GM23248 (cell line): ENCODE measurements around the gene ARTN. TPM values are rescaled to one million over a fixed set of nuclear protein-coding genes. Genes with fewer than 3 reads are reported as not detected.
A peak's percentile ranks its signal among the peaks of the same experiment; 100 is the strongest.

Source experiments
- DNase-seq: peaks from one replicate; pipeline ENCODE4 v3.0.0-alpha.2; 2015
- H2AFZ ChIP-seq: fragments of 200-600 bp; sonication (generic); 2 replicates; pipeline ENCODE4 v1.6.1; 2016; ENCODE audit warnings: antibody characterized with exemption
- H3F3A ChIP-seq: fragments of 200-600 bp; sonication (generic); 2 replicates; pipeline ENCODE4 v1.6.1; 2016; ENCODE audit warnings: mild to moderate bottlenecking, antibody characterized with exemption, mixed run types; ENCODE audit not compliant: insufficient read depth
- H3K27ac ChIP-seq: fragments of 200-600 bp; sonication (generic); 2 replicates; pipeline ENCODE4 v1.5.1; 2016; ENCODE audit warnings: mild to moderate bottlenecking
- H3K27me3 ChIP-seq: fragments of 200-600 bp; sonication (generic); replicated peaks from 2 replicates; pipeline ENCODE4 v1.6.1; 2016; ENCODE audit warnings: mild to moderate bottlenecking; ENCODE audit not compliant: insufficient read depth
- H3K36me3 ChIP-seq: fragments of 200-600 bp; sonication (generic); 2 replicates; pipeline ENCODE4 v1.6.1; 2016; ENCODE audit warnings: low read depth, mild to moderate bottlenecking
- H3K4me1 ChIP-seq: fragments of 200-600 bp; sonication (generic); 2 replicates; pipeline ENCODE4 v1.6.1; 2016; ENCODE audit warnings: mild to moderate bottlenecking; ENCODE audit not compliant: insufficient read depth
- H3K4me2 ChIP-seq: fragments of 200-600 bp; sonication (generic); one replicate; pipeline ENCODE4 v1.6.1; 2016; ENCODE audit warnings: mild to moderate bottlenecking; ENCODE audit not compliant: unreplicated experiment
- H3K4me3 ChIP-seq: fragments of 200-600 bp; sonication (generic); 2 replicates; pipeline ENCODE4 v1.5.1; 2016; ENCODE audit warnings: mild to moderate bottlenecking
- H3K79me2 ChIP-seq: fragments of 200-600 bp; sonication (generic); 2 replicates; pipeline ENCODE4 v1.6.1; 2016; ENCODE audit warnings: mild to moderate bottlenecking; ENCODE audit not compliant: insufficient read depth
- H3K9ac ChIP-seq: fragments of 200-600 bp; sonication (generic); 2 replicates; pipeline ENCODE4 v1.6.1; 2016; ENCODE audit warnings: mild to moderate bottlenecking
- H3K9me2 ChIP-seq: fragments of 200-600 bp; sonication (generic); 2 replicates; pipeline ENCODE4 v1.6.1; 2016; ENCODE audit warnings: mixed run types, mild to moderate bottlenecking, moderate library complexity; ENCODE audit not compliant: insufficient read depth
- H3K9me3 ChIP-seq: fragments of 200-600 bp; sonication (generic); one replicate; pipeline ENCODE4 v1.6.1; 2017; ENCODE audit warnings: low read depth
- H4K20me1 ChIP-seq: fragments of 200-600 bp; sonication (generic); 2 replicates; pipeline ENCODE4 v1.6.0; 2016; ENCODE audit not compliant: insufficient read depth
- EZH2 ChIP-seq: fragments of 200-600 bp; sonication (generic); IDR thresholded peaks from 2 replicates; pipeline ENCODE4 v1.6.1; 2018; ENCODE audit warnings: antibody characterized with exemption, mild to moderate bottlenecking; ENCODE audit not compliant: insufficient read depth, poor library complexity, severe bottlenecking
- EZH2phosphoT487 ChIP-seq: fragments of 200-600 bp; sonication (generic); IDR thresholded peaks from 2 replicates; pipeline ENCODE4 v1.6.1; 2018; ENCODE audit warnings: antibody characterized with exemption, moderate library complexity, mild to moderate bottlenecking, low read depth; ENCODE audit not compliant: insufficient read depth
- WGBS, 2 experiments: methylation state at CpG; one replicate each; pipeline ENCODE4 v1.1.6; 2015 to 2017; ENCODE audit warnings: low lambda C conversion rate in 2 of 2, low coverage in 1 of 2; ENCODE audit errors: missing lambda C conversion rate in 2 of 2; 5-methylcytosine and 5-hydroxymethylcytosine counted together
- in situ Hi-C: fragments of 300-500 bp; cut with MboI; formaldehyde crosslinking; loops from 2 replicates; pipeline ENCODE4 v1.15.0; 2020
- polyA plus RNA-seq: library from polyadenylated mRNA; unstranded; fragments of >200 nt; fragmentation: Nextera tagmentation; extraction: Ambion mirVana; gene quantifications from 2 replicates; pipeline ENCODE4 v1.2.1, GENCODE V29; 2016
- total RNA-seq: library from RNA; depleted of rRNA; stranded (reverse); fragments of >200 nt; shearing (Covaris generic); gene quantifications from 2 replicates; pipeline ENCODE4 v1.2.3, GENCODE V29; 2014; rRNA removed

Gene ARTN, protein sequence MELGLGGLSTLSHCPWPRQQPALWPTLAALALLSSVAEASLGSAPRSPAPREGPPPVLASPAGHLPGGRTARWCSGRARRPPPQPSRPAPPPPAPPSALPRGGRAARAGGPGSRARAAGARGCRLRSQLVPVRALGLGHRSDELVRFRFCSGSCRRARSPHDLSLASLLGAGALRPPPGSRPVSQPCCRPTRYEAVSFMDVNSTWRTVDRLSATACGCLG
- total RNA-seq: 0.11 TPM in 1 of 2 replicates, not detected in the other
- not detected in 2 replicates for polyA plus RNA-seq

DNA sequence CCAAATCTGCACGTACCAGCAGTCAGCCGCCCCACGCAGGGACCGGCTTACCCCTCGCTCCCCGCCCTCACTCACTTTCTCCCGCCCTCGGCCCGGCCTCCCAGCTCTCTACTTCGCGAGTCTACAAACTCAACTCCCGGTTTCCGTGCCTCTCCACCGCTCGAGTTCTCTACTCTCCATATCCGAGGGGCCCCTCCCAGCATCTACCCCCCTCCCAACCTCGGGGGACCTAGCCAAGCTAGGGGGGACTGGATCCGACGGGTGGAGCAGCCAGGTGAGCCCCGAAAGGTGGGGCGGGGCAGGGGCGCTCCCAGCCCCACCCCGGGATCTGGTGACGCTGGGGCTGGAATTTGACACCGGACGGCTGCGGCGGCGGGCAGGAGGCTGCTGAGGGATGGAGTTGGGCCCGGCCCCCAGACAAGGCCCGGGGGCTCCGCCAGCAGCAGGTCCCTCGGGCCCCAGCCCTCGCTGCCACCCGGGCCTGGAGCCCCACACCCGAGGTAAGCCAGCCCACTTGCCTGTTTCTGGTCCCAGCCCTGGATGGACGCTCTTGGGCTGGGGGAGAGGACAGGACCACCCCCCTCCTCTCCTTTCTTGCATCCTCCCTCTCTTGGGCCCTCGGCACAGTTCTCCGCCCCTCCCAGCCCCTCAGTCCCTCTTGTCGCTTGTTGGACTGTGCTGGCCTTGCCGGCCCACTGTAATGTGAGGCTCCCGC lies at the start of gene ARTN:
Gene ARTN (plus strand): TSS at position 416 of the 715 bp plus-strand sequence. CDS start 1,856 bp downstream, outside the sequence.
- Histone ChIP-seq H3K9me3 (no peaks in the 10 kb centered on the region), H3K27me3 (no peaks in the 10 kb centered on the region), H3K9me2 (no peaks in the 10 kb centered on the region), H3K9ac (peak within 1 kb of the TSS; percentile 36), H4K20me1 (no peaks in the 10 kb centered on the region), H3F3A (peaks cover 6% of the 10 kb centered on the region; the same call in 1 of the 2 replicates), H3K79me2 (no peaks in the 10 kb centered on the region), H3K27ac (no peak within 1 kb of the TSS), H3K36me3 (no peaks in the 10 kb centered on the region), H3K4me2 (peak within 1 kb of the TSS; percentile 71), H3K4me1 (peaks cover 23% of the 10 kb centered on the region), H3K4me3 (peak within 1 kb of the TSS; percentile 66), H2AFZ (peak within 1 kb of the TSS; percentile 73)
- 3 to 5% methylated on average over 30 to 32 of the region's 42 CpGs for WGBS, 2 experiments
- in situ Hi-C loops: loop anchor here (5.0 to 25.0 kb wide), 3 partner anchors 171 to 696 kb away; partner anchors contain the start of gene PTPRF
- DNase-seq: peak; percentile 66
- TF ChIP-seq EZH2phosphoT487: no peak
- no peak for TF ChIP-seq EZH2

DNA sequence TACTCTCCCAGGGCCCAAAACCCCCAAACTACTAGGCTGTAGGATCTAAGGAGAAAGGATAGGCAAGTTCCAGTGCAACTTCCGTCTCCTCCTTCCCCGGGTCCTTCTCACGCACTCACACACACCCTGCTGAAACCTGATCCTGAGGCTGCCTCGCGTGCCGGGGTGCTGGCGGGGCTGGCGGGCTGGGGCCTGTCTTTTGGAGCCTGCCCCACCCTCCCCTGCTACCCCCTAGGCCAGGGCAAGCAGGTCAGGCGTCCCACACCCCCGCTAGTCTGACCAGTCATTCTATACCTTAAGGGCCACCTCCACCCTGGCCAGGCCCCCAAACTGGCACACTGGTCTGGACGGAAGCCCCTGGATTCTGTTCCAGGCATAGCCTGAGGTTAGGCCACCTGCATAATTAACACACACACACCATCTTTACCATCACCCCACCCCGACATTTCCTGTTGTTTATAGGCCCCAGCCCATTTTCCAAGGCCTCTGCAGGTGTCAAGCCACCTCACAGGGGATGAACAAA lies 48.3 kb upstream of the ARTN start:
- DNase-seq: no peak
- no peaks in the 10 kb centered on the region for H3K4me1 ChIP-seq
- no peaks in the 10 kb centered on the region for H3K9me2 ChIP-seq
- H3K4me3 ChIP-seq: no peak overlapping the region
- no peaks in the 10 kb centered on the region for H3K9me3 ChIP-seq
- TF ChIP-seq EZH2phosphoT487 (no peak), EZH2 (no peak)
- in situ Hi-C loops: no loop called here
- no peaks in the 10 kb centered on the region for H3K79me2 ChIP-seq
- H3K27me3 ChIP-seq: no peaks in the 10 kb centered on the region
- H3K27ac ChIP-seq: no peak overlapping the region
- peaks cover 2% of the 10 kb centered on the region; the same call in 1 of the 2 replicates for H3F3A ChIP-seq
- 0 out of 2 replicates have a peak, but pooled peaks cover 6% of the 10 kb centered on the region for H3K36me3 ChIP-seq
- H3K9ac ChIP-seq: no peak overlapping the region
- no peaks in the 10 kb centered on the region for H4K20me1 ChIP-seq
- no peak overlapping the region for H2AFZ ChIP-seq
- H3K4me2 ChIP-seq: no peak overlapping the region
- WGBS, 2 experiments: 72 to 83% methylated on average over 7 to 12 of the region's 12 CpGs

DNA sequence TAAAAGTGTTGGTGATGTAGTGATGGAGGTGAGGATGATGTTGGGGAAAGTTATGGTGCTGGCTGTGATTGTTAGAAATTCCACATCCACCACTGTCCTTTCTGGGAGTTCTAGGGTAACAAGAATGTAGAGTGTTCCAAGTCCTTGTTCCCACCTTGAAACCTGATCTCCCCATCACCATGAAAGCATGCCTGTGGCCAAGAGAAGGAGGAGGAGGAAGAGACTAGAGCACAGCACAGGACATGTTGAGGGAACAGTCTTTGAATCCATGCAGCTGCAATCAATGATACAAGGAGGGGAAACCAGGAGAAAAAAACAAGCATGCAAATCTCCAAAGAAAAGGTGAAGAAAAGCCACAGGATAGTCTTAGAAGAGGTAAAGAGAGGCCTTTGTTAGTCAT lies 45.9 kb upstream of the ARTN start:
- TF ChIP-seq EZH2 (no peak), EZH2phosphoT487 (no peak)
- H3K27me3 ChIP-seq: no peaks in the 10 kb centered on the region
- no peaks in the 10 kb centered on the region for H4K20me1 ChIP-seq
- H3K4me3 ChIP-seq: no peak overlapping the region
- H3K4me1 ChIP-seq: peaks cover 4% of the 10 kb centered on the region; the same call in 1 of the 2 replicates
- H3K9me3 ChIP-seq: no peaks in the 10 kb centered on the region
- in situ Hi-C loops: no loop called here
- no peak overlapping the region for H3K27ac ChIP-seq
- peaks cover 5% of the 10 kb centered on the region; the same call in 1 of the 2 replicates for H3F3A ChIP-seq
- H3K9me2 ChIP-seq: no peaks in the 10 kb centered on the region
- H2AFZ ChIP-seq: no peak overlapping the region
- no peak overlapping the region for H3K4me2 ChIP-seq
- H3K36me3 ChIP-seq: 0 out of 2 replicates have a peak, but pooled peaks cover 6% of the 10 kb centered on the region
- H3K79me2 ChIP-seq: no peaks in the 10 kb centered on the region
- DNase-seq: no peak
- no peak overlapping the region for H3K9ac ChIP-seq

DNA sequence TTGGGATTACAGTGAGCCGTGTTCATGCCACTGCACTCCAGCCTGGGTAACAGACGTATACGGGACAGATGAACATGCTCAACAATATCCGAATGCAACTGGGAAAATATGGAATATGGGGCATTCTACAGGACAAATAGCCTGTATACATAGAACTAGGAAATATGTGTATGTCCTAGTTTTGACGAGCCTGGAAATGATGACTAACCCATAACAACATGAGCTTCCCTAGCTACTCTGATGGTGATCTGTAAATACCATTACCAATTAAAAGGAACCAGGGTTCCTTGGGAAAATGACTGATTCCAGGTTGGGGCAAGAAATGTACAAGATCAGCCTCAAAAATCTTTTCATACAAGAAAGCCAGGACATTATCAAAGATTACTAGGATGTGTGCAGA lies 42.8 kb upstream of the ARTN start:
- no peak overlapping the region for H3K4me2 ChIP-seq
- no peaks in the 10 kb centered on the region for H4K20me1 ChIP-seq
- peaks cover 14% of the 10 kb centered on the region; the same call in 1 of the 2 replicates for H3K4me1 ChIP-seq
- in situ Hi-C loops: no loop called here
- H3K79me2 ChIP-seq: no peaks in the 10 kb centered on the region
- 89% methylated on average over 5 of the region's 5 CpGs for WGBS, 2 experiments
- peaks cover 10% of the 10 kb centered on the region for H3F3A ChIP-seq
- no peaks in the 10 kb centered on the region for H3K9me3 ChIP-seq
- TF ChIP-seq EZH2phosphoT487 (no peak), EZH2 (no peak)
- H3K27ac ChIP-seq: no peak overlapping the region
- H3K36me3 ChIP-seq: 0 out of 2 replicates have a peak, but pooled peaks cover 6% of the 10 kb centered on the region
- H3K27me3 ChIP-seq: no peaks in the 10 kb centered on the region
- peak; percentile 40 for DNase-seq
- no peaks in the 10 kb centered on the region for H3K9me2 ChIP-seq
- no peak overlapping the region for H3K9ac ChIP-seq
- H2AFZ ChIP-seq: no peak overlapping the region
- no peak overlapping the region for H3K4me3 ChIP-seq
